K562 (cell line): ENCODE data around the gene FAM83E. TPM values are rescaled to one million over a fixed set of nuclear protein-coding genes. Genes with fewer than 3 reads are reported as not detected.

Experiments
- CHD1 ChIP-seq: fragments of 200-600 bp; sonication (generic); IDR thresholded peaks from one replicate; pipeline ENCODE4 v1.6.1; 2012; ENCODE audit warnings: mild to moderate bottlenecking, moderate library complexity, low read length, inconsistent platforms
- CXXC5 ChIP-seq: fragments of 250-450 bp; sonication (Bioruptor Pico); IDR thresholded peaks from 2 replicates; pipeline ENCODE4 v1.8.0; 2022; ENCODE audit warnings: inconsistent platforms, mild to moderate bottlenecking, moderate library complexity
- FOXK2 ChIP-seq, 2 experiments: fragments of 450-650 bp; IDR thresholded peaks in 1 of 2; conservative IDR thresholded peaks in 1 of 2; 2 replicates each; pipeline ENCODE4 v1.6.1; 2016; ENCODE audit warnings: low read depth in 2 of 2, mild to moderate bottlenecking in 1 of 2
- MIER1 ChIP-seq: fragments of 450-650 bp; IDR thresholded peaks from 2 replicates; pipeline ENCODE4 v1.6.1; 2016; ENCODE audit warnings: antibody characterized with exemption, mild to moderate bottlenecking, low read depth
- MTA3 ChIP-seq: fragments of 450-650 bp; formaldehyde crosslinking; IDR thresholded peaks from 2 replicates; pipeline ENCODE4 v1.6.1; 2017; ENCODE audit warnings: mild to moderate bottlenecking, borderline replicate concordance
- NFE2 ChIP-seq: IDR thresholded peaks from 2 replicates; pipeline ENCODE4 v1.6.1; 2014; ENCODE audit warnings: antibody characterized with exemption, low read depth
- POLR2AphosphoS5 ChIP-seq: IDR thresholded peaks from 2 replicates; pipeline ENCODE4 v1.6.1; 2011; ENCODE audit warnings: mild to moderate bottlenecking, low read depth, low read length, moderate library complexity; ENCODE audit not compliant: control insufficient read depth, insufficient read depth
- SMARCE1 ChIP-seq: fragments of 450-650 bp; IDR thresholded peaks from 2 replicates; pipeline ENCODE4 v1.7.1; 2016; ENCODE audit warnings: mild to moderate bottlenecking
- SNIP1 ChIP-seq: fragments of 450-650 bp; IDR thresholded peaks from 2 replicates; pipeline ENCODE4 v1.7.1; 2017; ENCODE audit warnings: low read depth, mild to moderate bottlenecking
- ZFX ChIP-seq: sonication (generic); formaldehyde crosslinking; IDR thresholded peaks from 2 replicates; pipeline ENCODE4 v1.8.0; 2022; ENCODE audit warnings: mild to moderate bottlenecking, missing genetic modification reagents, moderate library complexity
- ZNF444 ChIP-seq: fragments of 250-450 bp; sonication (Bioruptor Pico); IDR thresholded peaks from 2 replicates; pipeline ENCODE4 v1.4.0; 2020; ENCODE audit warnings: mild to moderate bottlenecking, moderate library complexity
- polyA plus RNA-seq, 8 experiments: library from polyadenylated mRNA; depleted of rRNA in 4 of 8; stranded (reverse) in 5 of 8; unstranded in 3 of 8; fragments of >200 nt; fragmentation: Nextera tagmentation in 2 of 8; fragmentation: Illumina TruSeq in 1 of 8; extraction: Ambion mirVana in 2 of 8; extraction: Trizol in 1 of 8; gene quantifications; 2 replicates each; pipeline versions ENCODE4 v1.2.1 to v1.2.3, GENCODE V29; 2011 to 2014; ENCODE audit warnings: inconsistent platforms in 1 of 8, missing spikeins in 1 of 8
- total RNA-seq, 7 experiments: library from RNA; depleted of rRNA in 6 of 7; stranded (reverse); fragments of >200 nt in 6 of 7; fragmentation: Illumina TruSeq in 2 of 7; extraction: Trizol in 2 of 7; gene quantifications; 2 replicates each; pipeline versions ENCODE4 v1.2.1 to v1.2.3, GENCODE V29; 2011 to 2021; ENCODE audit warnings: low replicate concordance in 1 of 7
- TF ChIP-seq, protein P1 (sequence below): fragments of 200-800 bp; sonication (Bioruptor generic); IDR thresholded peaks from 2 replicates; pipeline ENCODE4 v1.6.1; 2017; ENCODE audit warnings: missing genetic modification characterization, missing compliant biosample characterization
- TF ChIP-seq, protein P2 (sequence below), 2 experiments: fragments of 450-650 bp in 1 of 2; sonication (generic) in 1 of 2; formaldehyde crosslinking in 1 of 2; IDR thresholded peaks in 1 of 2; conservative IDR thresholded peaks in 1 of 2; 2 replicates each; pipeline versions ENCODE4 v1.6.1 to v1.8.1; 2016 to 2023; ENCODE audit warnings: mild to moderate bottlenecking in 2 of 2, moderate library complexity in 2 of 2, inconsistent platforms in 1 of 2, missing genetic modification reagents in 1 of 2
- TF ChIP-seq, protein P3 (sequence below): fragments of 250-450 bp; sonication (Bioruptor Pico); IDR thresholded peaks from 2 replicates; pipeline ENCODE4 v1.8.0; 2022; ENCODE audit warnings: inconsistent platforms, mild to moderate bottlenecking, moderate library complexity, borderline replicate concordance
- TF ChIP-seq, protein P4 (sequence below): IDR thresholded peaks from 2 replicates; pipeline ENCODE4 v1.6.1; 2016; ENCODE audit warnings: missing genetic modification characterization, missing compliant biosample characterization
- TF ChIP-seq, protein P5 (sequence below): fragments of 250-450 bp; sonication (Bioruptor Pico); IDR thresholded peaks from 2 replicates; pipeline ENCODE4 v1.8.0; 2022; ENCODE audit warnings: moderate library complexity, mild to moderate bottlenecking, inconsistent platforms
- TF ChIP-seq, protein P6 (sequence below): fragments of 250-450 bp; sonication (Bioruptor Pico); IDR thresholded peaks from 2 replicates; pipeline ENCODE4 v1.5.0; 2020; ENCODE audit warnings: mild to moderate bottlenecking, borderline replicate concordance

Gene FAM83E
- total and polyA plus RNA-seq, 9 of the 15 experiments (the other 6 are each of a cell fraction or from before 2014, with no cell fraction given), result 0.15 to 0.87 (median 0.29) TPM; not detected in 4

DNA sequence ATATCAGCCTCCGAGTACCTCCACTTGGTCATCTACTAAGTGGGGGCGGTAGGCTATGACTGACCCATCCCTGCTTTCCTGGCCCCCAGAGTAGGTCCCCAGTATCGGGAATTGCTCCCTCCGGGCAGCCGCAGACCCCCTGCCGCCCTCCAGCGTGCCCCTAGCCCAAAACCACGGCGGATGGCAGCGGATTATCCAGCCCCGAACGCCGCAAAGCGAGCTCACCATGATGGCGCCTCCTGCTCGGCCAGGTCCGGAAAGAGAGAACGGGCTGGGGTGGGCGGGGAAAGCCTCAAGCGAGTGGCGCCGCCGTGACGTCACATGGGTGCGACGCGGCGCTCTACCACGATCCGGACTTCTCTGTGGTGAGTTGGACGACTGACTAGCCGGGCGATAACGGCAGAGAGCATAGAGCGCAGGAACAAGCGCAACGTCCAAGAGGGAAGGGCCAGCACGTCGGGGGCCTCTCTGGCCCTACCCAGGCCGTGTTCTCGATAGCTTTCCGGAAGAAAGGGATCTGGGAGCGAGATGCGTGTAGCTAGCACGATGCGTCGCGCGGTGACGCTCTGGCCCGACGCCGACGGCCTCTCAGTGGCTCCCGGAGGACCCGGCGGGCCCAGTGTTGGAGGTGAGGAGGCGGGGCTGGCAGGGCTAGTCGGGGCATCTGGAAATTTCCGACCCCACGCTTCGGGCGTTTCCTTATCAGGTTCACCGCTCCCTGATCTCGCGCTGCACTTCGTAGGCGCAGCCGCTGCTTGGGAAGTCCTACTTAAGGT, 4.2 kb upstream of the FAM83E start, which contains the start of the genes RPL18 and SPHK2 (continued):
- TF ChIP-seq NFE2 (peak; percentile 32), CHD1 (peak; percentile 77), MIER1 (no peak; the same call in 1 of the 2 replicates), CXXC5 (CRISPR knock-in tag) (peak; percentile 99), FOXK2 (conservative IDR thresholded peaks at IDR 0.05 in 1 of 2, IDR thresholded peaks at IDR 0.05 in 1 of 2; ENCODE audit: low read depth in 2 of 2) (peak; percentile 93 to 96), POLR2AphosphoS5 (peak; percentile 98), ZFX (CRISPR knock-in tag) (peak; percentile 65), SMARCE1 (peak; percentile 53; the same call in 1 of the 2 replicates), ZNF444 (CRISPR knock-in tag) (no peak), MTA3 (peak; percentile 82; the same call in 1 of the 2 replicates), SNIP1 (peak; percentile 100)
- TF ChIP-seq, protein P1, sequence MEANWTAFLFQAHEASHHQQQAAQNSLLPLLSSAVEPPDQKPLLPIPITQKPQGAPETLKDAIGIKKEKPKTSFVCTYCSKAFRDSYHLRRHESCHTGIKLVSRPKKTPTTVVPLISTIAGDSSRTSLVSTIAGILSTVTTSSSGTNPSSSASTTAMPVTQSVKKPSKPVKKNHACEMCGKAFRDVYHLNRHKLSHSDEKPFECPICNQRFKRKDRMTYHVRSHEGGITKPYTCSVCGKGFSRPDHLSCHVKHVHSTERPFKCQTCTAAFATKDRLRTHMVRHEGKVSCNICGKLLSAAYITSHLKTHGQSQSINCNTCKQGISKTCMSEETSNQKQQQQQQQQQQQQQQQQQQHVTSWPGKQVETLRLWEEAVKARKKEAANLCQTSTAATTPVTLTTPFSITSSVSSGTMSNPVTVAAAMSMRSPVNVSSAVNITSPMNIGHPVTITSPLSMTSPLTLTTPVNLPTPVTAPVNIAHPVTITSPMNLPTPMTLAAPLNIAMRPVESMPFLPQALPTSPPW, result peak; percentile 88
- TF ChIP-seq, protein P2, sequence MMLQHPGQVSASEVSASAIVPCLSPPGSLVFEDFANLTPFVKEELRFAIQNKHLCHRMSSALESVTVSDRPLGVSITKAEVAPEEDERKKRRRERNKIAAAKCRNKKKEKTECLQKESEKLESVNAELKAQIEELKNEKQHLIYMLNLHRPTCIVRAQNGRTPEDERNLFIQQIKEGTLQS (IDR thresholded peaks at IDR 0.05), result peak; percentile 73; the same call in 1 of the 2 replicates
- TF ChIP-seq, protein P2 (CRISPR knock-in tag; conservative IDR thresholded peaks at IDR 0.05), result peak; percentile 87; the same call in 1 of the 2 replicates
- TF ChIP-seq, protein P3, sequence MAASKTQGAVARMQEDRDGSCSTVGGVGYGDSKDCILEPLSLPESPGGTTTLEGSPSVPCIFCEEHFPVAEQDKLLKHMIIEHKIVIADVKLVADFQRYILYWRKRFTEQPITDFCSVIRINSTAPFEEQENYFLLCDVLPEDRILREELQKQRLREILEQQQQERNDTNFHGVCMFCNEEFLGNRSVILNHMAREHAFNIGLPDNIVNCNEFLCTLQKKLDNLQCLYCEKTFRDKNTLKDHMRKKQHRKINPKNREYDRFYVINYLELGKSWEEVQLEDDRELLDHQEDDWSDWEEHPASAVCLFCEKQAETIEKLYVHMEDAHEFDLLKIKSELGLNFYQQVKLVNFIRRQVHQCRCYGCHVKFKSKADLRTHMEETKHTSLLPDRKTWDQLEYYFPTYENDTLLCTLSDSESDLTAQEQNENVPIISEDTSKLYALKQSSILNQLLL (CRISPR knock-in tag), result no peak
- TF ChIP-seq, protein P4, sequence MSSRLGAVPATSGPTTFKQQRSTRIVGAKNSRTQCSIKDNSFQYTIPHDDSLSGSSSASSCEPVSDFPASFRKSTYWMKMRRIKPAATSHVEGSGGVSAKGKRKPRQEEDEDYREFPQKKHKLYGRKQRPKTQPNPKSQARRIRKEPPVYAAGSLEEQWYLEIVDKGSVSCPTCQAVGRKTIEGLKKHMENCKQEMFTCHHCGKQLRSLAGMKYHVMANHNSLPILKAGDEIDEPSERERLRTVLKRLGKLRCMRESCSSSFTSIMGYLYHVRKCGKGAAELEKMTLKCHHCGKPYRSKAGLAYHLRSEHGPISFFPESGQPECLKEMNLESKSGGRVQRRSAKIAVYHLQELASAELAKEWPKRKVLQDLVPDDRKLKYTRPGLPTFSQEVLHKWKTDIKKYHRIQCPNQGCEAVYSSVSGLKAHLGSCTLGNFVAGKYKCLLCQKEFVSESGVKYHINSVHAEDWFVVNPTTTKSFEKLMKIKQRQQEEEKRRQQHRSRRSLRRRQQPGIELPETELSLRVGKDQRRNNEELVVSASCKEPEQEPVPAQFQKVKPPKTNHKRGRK (tag), result no peak
- TF ChIP-seq, protein P5, sequence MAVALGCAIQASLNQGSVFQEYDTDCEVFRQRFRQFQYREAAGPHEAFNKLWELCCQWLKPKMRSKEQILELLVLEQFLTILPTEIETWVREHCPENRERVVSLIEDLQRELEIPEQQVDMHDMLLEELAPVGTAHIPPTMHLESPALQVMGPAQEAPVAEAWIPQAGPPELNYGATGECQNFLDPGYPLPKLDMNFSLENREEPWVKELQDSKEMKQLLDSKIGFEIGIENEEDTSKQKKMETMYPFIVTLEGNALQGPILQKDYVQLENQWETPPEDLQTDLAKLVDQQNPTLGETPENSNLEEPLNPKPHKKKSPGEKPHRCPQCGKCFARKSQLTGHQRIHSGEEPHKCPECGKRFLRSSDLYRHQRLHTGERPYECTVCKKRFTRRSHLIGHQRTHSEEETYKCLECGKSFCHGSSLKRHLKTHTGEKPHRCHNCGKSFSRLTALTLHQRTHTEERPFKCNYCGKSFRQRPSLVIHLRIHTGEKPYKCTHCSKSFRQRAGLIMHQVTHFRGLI (CRISPR knock-in tag), result no peak
- TF ChIP-seq, protein P6, sequence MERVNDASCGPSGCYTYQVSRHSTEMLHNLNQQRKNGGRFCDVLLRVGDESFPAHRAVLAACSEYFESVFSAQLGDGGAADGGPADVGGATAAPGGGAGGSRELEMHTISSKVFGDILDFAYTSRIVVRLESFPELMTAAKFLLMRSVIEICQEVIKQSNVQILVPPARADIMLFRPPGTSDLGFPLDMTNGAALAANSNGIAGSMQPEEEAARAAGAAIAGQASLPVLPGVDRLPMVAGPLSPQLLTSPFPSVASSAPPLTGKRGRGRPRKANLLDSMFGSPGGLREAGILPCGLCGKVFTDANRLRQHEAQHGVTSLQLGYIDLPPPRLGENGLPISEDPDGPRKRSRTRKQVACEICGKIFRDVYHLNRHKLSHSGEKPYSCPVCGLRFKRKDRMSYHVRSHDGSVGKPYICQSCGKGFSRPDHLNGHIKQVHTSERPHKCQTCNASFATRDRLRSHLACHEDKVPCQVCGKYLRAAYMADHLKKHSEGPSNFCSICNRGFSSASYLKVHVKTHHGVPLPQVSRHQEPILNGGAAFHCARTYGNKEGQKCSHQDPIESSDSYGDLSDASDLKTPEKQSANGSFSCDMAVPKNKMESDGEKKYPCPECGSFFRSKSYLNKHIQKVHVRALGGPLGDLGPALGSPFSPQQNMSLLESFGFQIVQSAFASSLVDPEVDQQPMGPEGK (CRISPR knock-in tag), result no peak
